ENCODE data around the gene STXBP2. TPM values are rescaled to one million over a fixed set of nuclear protein-coding genes. Genes with fewer than 3 reads are reported as not detected.

Gene STXBP2
- total and polyA plus RNA-seq, 5 donors, result 5.0 to 12.1 (median 8.6) TPM

GRCh38 chr19:7645163-7645562, 8.3 kb downstream of the STXBP2 start:
- Histone ChIP-seq H3K4me3 (ENCODE audit: low read length) (no peak overlapping the region), H3K4me1 (ENCODE audit: control insufficient read depth, insufficient read depth, low read length) (no peaks in the 10 kb centered on the region), H3K27ac (ENCODE audit: low read length) (no peak overlapping the region), H3K27me3 (ENCODE audit: control insufficient read depth, insufficient read depth) (no peaks in the 10 kb centered on the region), H3K9me3 (ENCODE audit: control insufficient read depth, low read length) (no peaks in the 10 kb centered on the region)
- peak in 1 of 3 donors; percentile 43 for DNase-seq
- no peak for ATAC-seq
- intact Hi-C loops (cut with DNase I), result no loop called here
- WGBS, result 87% methylated on average over 14 of the region's 14 CpGs

GRCh38 chr19:7645656-7646425, 8.9 kb downstream of the STXBP2 start:
- ATAC-seq, result no peak
- Histone ChIP-seq H3K4me3 (ENCODE audit: low read length) (no peak overlapping the region), H3K27ac (ENCODE audit: low read length) (no peak overlapping the region), H3K4me1 (ENCODE audit: control insufficient read depth, insufficient read depth, low read length) (no peaks in the 10 kb centered on the region), H3K9me3 (ENCODE audit: control insufficient read depth, low read length) (no peaks in the 10 kb centered on the region), H3K27me3 (ENCODE audit: control insufficient read depth, insufficient read depth) (no peaks in the 10 kb centered on the region)
- DNase-seq, result peak in 2 of 3 donors; percentile 25 to 27
- 52% methylated on average over 20 of the region's 20 CpGs for WGBS
- intact Hi-C loops (cut with DNase I), result no loop called here

DNA sequence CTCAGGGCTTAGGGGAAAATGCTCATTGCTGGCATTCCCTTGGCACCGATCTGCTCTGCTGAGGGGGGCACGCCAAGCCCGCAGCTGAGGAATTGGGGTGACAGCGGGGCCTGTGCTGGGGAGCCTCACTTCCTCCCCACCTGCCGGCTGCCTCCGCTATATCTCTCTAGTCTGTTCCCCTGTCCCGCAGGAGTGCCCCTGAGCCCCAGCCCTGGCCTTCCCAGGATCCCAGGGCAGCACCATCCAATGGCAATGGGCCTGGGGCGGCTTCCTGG, 9.5 kb downstream of the STXBP2 start:
- Histone ChIP-seq H3K4me3 (ENCODE audit: low read length) (no peak overlapping the region), H3K4me1 (ENCODE audit: control insufficient read depth, insufficient read depth, low read length) (no peaks in the 10 kb centered on the region), H3K27ac (ENCODE audit: low read length) (no peak overlapping the region), H3K9me3 (ENCODE audit: control insufficient read depth, low read length) (no peaks in the 10 kb centered on the region), H3K27me3 (ENCODE audit: control insufficient read depth, insufficient read depth) (no peaks in the 10 kb centered on the region)
- intact Hi-C loops (cut with DNase I), result no loop called here
- peak in 1 of 3 donors; percentile 27 for DNase-seq
- ATAC-seq, result no peak
- 82% methylated on average over 8 of the region's 8 CpGs for WGBS

- DNase-seq (peak in 2 of 3 donors; percentile 50 to 60), ATAC-seq (no peak)
- Histone ChIP-seq H3K4me3 (ENCODE audit: low read length) (no peak overlapping the region), H3K4me1 (ENCODE audit: control insufficient read depth, insufficient read depth, low read length) (no peaks in the 10 kb centered on the region), H3K27ac (ENCODE audit: low read length) (no peak overlapping the region), H3K9me3 (ENCODE audit: control insufficient read depth, low read length) (no peaks in the 10 kb centered on the region), H3K27me3 (ENCODE audit: control insufficient read depth, insufficient read depth) (no peaks in the 10 kb centered on the region)
- intact Hi-C loops (cut with DNase I), result no loop called here
- WGBS, result 86% methylated on average over 26 of the region's 26 CpGs
These were observed 10.2 kb downstream of the STXBP2 start for GRCh38 chr19:7647156-7647555.

DNA sequence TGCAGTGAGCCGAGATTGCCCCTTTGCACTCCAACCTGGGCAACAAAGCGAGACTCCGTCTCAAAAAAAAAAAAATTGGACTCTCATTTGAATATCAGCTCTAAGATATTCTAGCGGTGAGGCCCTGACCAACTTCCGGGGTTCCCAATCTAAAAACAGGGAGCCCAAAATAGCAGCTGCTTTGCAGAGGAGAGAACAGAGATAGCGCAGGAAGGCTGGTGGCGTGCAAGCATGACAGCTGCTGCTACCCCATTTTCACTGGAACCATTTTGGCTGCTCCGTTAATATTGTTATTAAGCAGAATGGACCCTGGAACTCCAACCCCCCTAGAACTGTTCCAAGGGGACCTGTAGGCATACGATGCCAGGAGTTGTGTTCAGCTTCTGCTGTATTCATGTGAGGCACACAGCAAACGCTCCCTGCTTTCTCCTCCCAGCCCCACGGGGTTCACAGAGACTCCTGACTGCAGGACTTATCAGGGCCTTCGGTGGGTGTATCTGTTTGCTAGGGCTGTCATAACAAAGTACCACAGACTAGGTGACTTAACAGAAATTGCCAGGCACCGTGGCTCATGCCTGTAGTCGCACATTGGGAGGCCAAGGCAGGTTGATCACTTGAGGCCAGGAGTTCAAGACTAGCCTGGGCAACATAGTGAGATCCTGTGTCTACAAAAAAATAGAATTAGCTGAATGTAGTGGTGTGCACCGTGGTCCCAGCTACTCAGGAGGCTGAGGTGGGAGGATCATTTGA, 11.5 kb downstream of the STXBP2 start:
- H3K27me3 ChIP-seq (ENCODE audit: control insufficient read depth, insufficient read depth), result no peaks in the 10 kb centered on the region
- no peak for ATAC-seq

GRCh38 chr19:7650148-7650547, 13.2 kb downstream of the STXBP2 start:
- 42% methylated on average over 2 of the region's 2 CpGs for WGBS
- intact Hi-C loops (cut with DNase I), result loop anchor here in 1 of 4 donors (10.0 kb wide), 1 partner anchor 155 kb away; no protein-coding TSS in a partner anchor

More for the DNA sequence above, 11.5 kb downstream of the STXBP2 start:
- intact Hi-C loops (cut with DNase I), result no loop called here
- peak in 1 of 3 donors; percentile 14 for DNase-seq
- Histone ChIP-seq H3K4me1 (ENCODE audit: control insufficient read depth, insufficient read depth, low read length) (no peaks in the 10 kb centered on the region), H3K27ac (ENCODE audit: low read length) (no peak overlapping the region), H3K9me3 (ENCODE audit: control insufficient read depth, low read length) (no peaks in the 10 kb centered on the region), H3K4me3 (ENCODE audit: low read length) (no peak overlapping the region)
- WGBS, result 65% methylated on average over 15 of the region's 15 CpGs

GRCh38 chr19:7652061-7652641, 15.2 kb downstream of the STXBP2 start:
- Histone ChIP-seq H3K9me3 (ENCODE audit: control insufficient read depth, low read length) (no peaks in the 10 kb centered on the region), H3K4me1 (ENCODE audit: control insufficient read depth, insufficient read depth, low read length) (no peaks in the 10 kb centered on the region), H3K4me3 (ENCODE audit: low read length) (peak overlapping the region; percentile 9), H3K27ac (ENCODE audit: low read length) (no peak overlapping the region), H3K27me3 (ENCODE audit: control insufficient read depth, insufficient read depth) (no peaks in the 10 kb centered on the region)
- ATAC-seq, result peak; percentile 65 to 80
- 4% methylated on average over 28 of the region's 28 CpGs for WGBS
- peak; percentile 68 to 92 (median 88) for DNase-seq
- intact Hi-C loops (cut with DNase I), result loop anchor here in 1 of 4 donors (10.0 kb wide), 1 partner anchor 153 kb away; no protein-coding TSS in a partner anchor

More at GRCh38 chr19:7650148-7650547, 13.2 kb downstream of the STXBP2 start:
- H3K9me3 ChIP-seq (ENCODE audit: control insufficient read depth, low read length), result no peaks in the 10 kb centered on the region
- no peaks in the 10 kb centered on the region for H3K4me1 ChIP-seq (ENCODE audit: control insufficient read depth, insufficient read depth, low read length)
- no peak for DNase-seq
- no peak overlapping the region for H3K4me3 ChIP-seq (ENCODE audit: low read length)
- no peaks in the 10 kb centered on the region for H3K27me3 ChIP-seq (ENCODE audit: control insufficient read depth, insufficient read depth)
- H3K27ac ChIP-seq (ENCODE audit: low read length), result no peak overlapping the region
- no peak for ATAC-seq

DNA sequence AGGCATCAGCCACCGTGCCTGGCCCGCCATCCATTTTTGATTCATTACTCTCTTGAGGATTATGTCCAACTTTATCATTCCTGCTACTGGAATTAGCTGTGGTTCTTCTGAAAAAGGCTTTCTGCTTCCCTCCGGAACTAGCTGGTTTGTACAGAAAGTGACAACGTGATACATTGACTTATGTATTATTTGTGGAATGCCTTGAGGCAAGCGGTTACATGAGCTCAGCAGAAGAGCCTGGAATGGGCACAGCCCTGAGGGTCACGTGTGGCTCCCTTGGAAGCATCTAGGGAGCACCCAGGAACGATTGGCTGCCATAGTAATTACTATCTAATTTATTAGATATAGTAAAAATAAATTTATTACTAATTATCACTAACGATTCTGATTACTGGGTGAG, 17.5 kb downstream of the STXBP2 start:
- no peaks in the 10 kb centered on the region for H3K27me3 ChIP-seq (ENCODE audit: control insufficient read depth, insufficient read depth)
- 57% methylated on average over 8 of the region's 8 CpGs for WGBS
- DNase-seq (no peak), ATAC-seq (no peak)
- intact Hi-C loops (cut with DNase I), result loop anchor here in 2 of 4 donors (2.0 to 10.0 kb wide), 2 partner anchors 26 to 150 kb away; partner anchors contain the start of gene TRAPPC5 (in 1 of the 2)
- H3K9me3 ChIP-seq (ENCODE audit: control insufficient read depth, low read length), result no peaks in the 10 kb centered on the region
- H3K4me3 ChIP-seq (ENCODE audit: low read length), result no peak overlapping the region
- no peak overlapping the region for H3K27ac ChIP-seq (ENCODE audit: low read length)
- no peaks in the 10 kb centered on the region for H3K4me1 ChIP-seq (ENCODE audit: control insufficient read depth, insufficient read depth, low read length)

GRCh38 chr19:7655581-7655980, 18.7 kb downstream of the STXBP2 start:
- no peak for DNase-seq
- Histone ChIP-seq H3K27ac (ENCODE audit: low read length) (no peak overlapping the region), H3K9me3 (ENCODE audit: control insufficient read depth, low read length) (no peaks in the 10 kb centered on the region), H3K27me3 (ENCODE audit: control insufficient read depth, insufficient read depth) (no peaks in the 10 kb centered on the region), H3K4me1 (ENCODE audit: control insufficient read depth, insufficient read depth, low read length) (no peaks in the 10 kb centered on the region), H3K4me3 (ENCODE audit: low read length) (no peak overlapping the region)
- intact Hi-C loops (cut with DNase I), result loop anchor here in 2 of 4 donors (2.0 to 10.0 kb wide), 2 partner anchors 25 to 149 kb away; partner anchors contain the start of gene TRAPPC5 (in 1 of the 2)
- no peak for ATAC-seq
- WGBS, result 56% methylated on average over 8 of the region's 8 CpGs

DNA sequence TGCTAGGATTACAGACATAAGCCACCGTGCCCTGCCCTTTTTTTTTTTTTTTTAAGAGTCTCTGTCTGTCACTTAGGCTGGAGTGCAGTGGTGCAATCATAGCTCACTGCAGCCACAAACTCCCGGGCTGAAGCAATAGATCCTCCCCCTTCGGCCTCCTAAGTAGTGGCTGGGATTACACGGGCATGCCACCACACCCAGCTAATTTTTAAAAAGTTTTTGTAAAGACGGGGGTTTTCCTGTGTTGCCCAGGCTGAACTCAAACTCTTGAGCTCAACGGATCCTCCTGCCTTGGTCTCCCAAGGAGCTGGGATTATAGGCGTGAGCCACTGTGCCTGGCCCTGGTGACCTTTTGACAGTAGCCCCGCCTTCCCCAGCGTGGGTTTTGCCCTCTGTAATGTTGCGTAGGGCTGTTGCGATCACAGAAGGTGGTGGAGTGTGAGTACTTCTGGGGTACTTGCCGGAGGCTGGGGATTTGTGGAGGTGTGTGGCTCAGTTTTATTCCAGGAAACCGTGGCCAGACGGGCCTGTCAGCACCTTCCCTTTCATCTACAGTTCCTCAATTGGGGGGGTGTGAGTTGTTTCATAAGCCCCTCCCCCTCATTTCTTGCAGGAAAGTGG, 20.3 kb downstream of the STXBP2 start:
- Histone ChIP-seq H3K27ac (ENCODE audit: low read length) (no peak overlapping the region), H3K4me1 (ENCODE audit: control insufficient read depth, insufficient read depth, low read length) (no peaks in the 10 kb centered on the region), H3K27me3 (ENCODE audit: control insufficient read depth, insufficient read depth) (no peaks in the 10 kb centered on the region), H3K9me3 (ENCODE audit: control insufficient read depth, low read length) (no peaks in the 10 kb centered on the region), H3K4me3 (ENCODE audit: low read length) (no peak overlapping the region)
- DNase-seq (peak in 2 of 3 donors; percentile 44 to 56), ATAC-seq (peak; percentile 31 to 49)
- intact Hi-C loops (cut with DNase I), result loop anchor here in 1 of 4 donors (10.0 kb wide), 1 partner anchor 148 kb away; no protein-coding TSS in a partner anchor
- 34% methylated on average over 14 of the region's 14 CpGs for WGBS

Data from right cardiac atrium (tissue), 5 donors.